ENCODE data around the gene SKAP1.
"Not testable (repeated sequence)": the region's sequence is repeated elsewhere in the genome, so short reads cannot be mapped to it uniquely, and the experiment has no call there.

Gene SKAP1

GRCh38 chr17:48207776-48208544, 222.1 kb downstream of the SKAP1 start:
- no peak for DNase-seq (ENCODE audit: low read depth)

GRCh38 chr17:48207036-48207435, 223.0 kb downstream of the SKAP1 start:
- not testable (repeated sequence) for DNase-seq (ENCODE audit: low read depth)

GRCh38 chr17:48202959-48203358, 227.1 kb downstream of the SKAP1 start:
- no peak for DNase-seq (ENCODE audit: low read depth)

GRCh38 chr17:48198950-48199541, 231.0 kb downstream of the SKAP1 start:
- no peak for DNase-seq (ENCODE audit: low read depth)

- DNase-seq (ENCODE audit: low read depth) = no peak
Measured at GRCh38 chr17:48195910-48196309, 234.1 kb downstream of the SKAP1 start.

- DNase-seq (ENCODE audit: low read depth) = no peak
Measured at GRCh38 chr17:48194097-48194550, 235.9 kb downstream of the SKAP1 start.

GRCh38 chr17:48192321-48192731, 237.7 kb downstream of the SKAP1 start:
- no peak for DNase-seq (ENCODE audit: low read depth)

- no peak for DNase-seq (ENCODE audit: low read depth)
Measured at GRCh38 chr17:48191362-48191761, 238.7 kb downstream of the SKAP1 start.

- DNase-seq (ENCODE audit: low read depth) = no peak
Measured at GRCh38 chr17:48190871-48191270, 239.1 kb downstream of the SKAP1 start.

GRCh38 chr17:48187872-48188608, 242.0 kb downstream of the SKAP1 start:
- DNase-seq (ENCODE audit: low read depth) = no peak

GRCh38 chr17:48186317-48186716, 243.7 kb downstream of the SKAP1 start:
- not testable (repeated sequence) for DNase-seq (ENCODE audit: low read depth)

- DNase-seq (ENCODE audit: low read depth) = no peak
Measured at GRCh38 chr17:48184721-48185120, 245.3 kb downstream of the SKAP1 start.

- DNase-seq (ENCODE audit: low read depth) = no peak
Measured at GRCh38 chr17:48181653-48182052, 248.4 kb downstream of the SKAP1 start.

- DNase-seq (ENCODE audit: low read depth) = no peak
Measured at GRCh38 chr17:48180842-48181629, 249.0 kb downstream of the SKAP1 start.

GRCh38 chr17:48179071-48179945, 250.7 kb downstream of the SKAP1 start:
- DNase-seq (ENCODE audit: low read depth) = no peak

- no peak for DNase-seq (ENCODE audit: low read depth)
Measured at GRCh38 chr17:48178317-48178716, 251.7 kb downstream of the SKAP1 start.

- no peak for DNase-seq (ENCODE audit: low read depth)
Measured at GRCh38 chr17:48177816-48178215, 252.2 kb downstream of the SKAP1 start.

- no peak for DNase-seq (ENCODE audit: low read depth)
Measured at GRCh38 chr17:48176471-48176855, 253.6 kb downstream of the SKAP1 start.

GRCh38 chr17:48175692-48176470, 254.1 kb downstream of the SKAP1 start:
- no peak for DNase-seq (ENCODE audit: low read depth)

- no peak for DNase-seq (ENCODE audit: low read depth)
Measured at GRCh38 chr17:48174833-48175523, 255.0 kb downstream of the SKAP1 start.
